Hepatocyte (in vitro differentiated cells): Measurements from ENCODE around the gene KIAA1755. TPM values are rescaled to one million over a fixed set of nuclear protein-coding genes. Genes with fewer than 3 reads are reported as not detected.

Experiments used
- DNase-seq: peaks from one replicate; pipeline ENCODE4 v3.0.0-alpha.2; 2016; ENCODE audit warnings: low spot score
- H2AFZ ChIP-seq: fragments of 200-600 bp; sonication (generic); 2 replicates; pipeline ENCODE4 v1.6.0; 2016; ENCODE audit warnings: antibody characterized with exemption, mild to moderate bottlenecking
- H3K27ac ChIP-seq: fragments of 200-600 bp; sonication (generic); 2 replicates; pipeline ENCODE4 v1.5.1; 2016; ENCODE audit warnings: mild to moderate bottlenecking
- H3K27me3 ChIP-seq: fragments of 200-600 bp; sonication (generic); 2 replicates; pipeline ENCODE4 v1.6.1; 2016
- H3K36me3 ChIP-seq: fragments of 200-600 bp; sonication (generic); replicated peaks from 2 replicates; pipeline ENCODE4 v1.5.1; 2016; ENCODE audit warnings: low read depth; ENCODE audit not compliant: insufficient read depth
- H3K4me1 ChIP-seq: fragments of 200-600 bp; sonication (generic); 2 replicates; pipeline ENCODE4 v1.5.1; 2016; ENCODE audit warnings: mild to moderate bottlenecking, moderate library complexity; ENCODE audit not compliant: insufficient read depth
- H3K4me2 ChIP-seq: fragments of 200-600 bp; sonication (generic); 2 replicates; pipeline ENCODE4 v1.6.0; 2016
- H3K4me3 ChIP-seq: fragments of 200-600 bp; sonication (generic); 2 replicates; pipeline ENCODE4 v1.5.1; 2016; ENCODE audit warnings: mild to moderate bottlenecking
- H3K79me2 ChIP-seq: fragments of 200-600 bp; sonication (generic); 2 replicates; pipeline ENCODE4 v1.6.0; 2017; ENCODE audit warnings: mild to moderate bottlenecking
- H3K9me2 ChIP-seq: fragments of 200-600 bp; sonication (generic); replicated peaks from 2 replicates; pipeline ENCODE4 v1.6.0; 2017; ENCODE audit warnings: mild to moderate bottlenecking; ENCODE audit not compliant: insufficient read depth
- H3K9me3 ChIP-seq: fragments of 200-600 bp; sonication (generic); 2 replicates; pipeline ENCODE4 v1.5.1; 2016; ENCODE audit warnings: low read depth, mild to moderate bottlenecking
- H4K20me1 ChIP-seq: fragments of 200-600 bp; sonication (generic); 2 replicates; pipeline ENCODE4 v1.6.0; 2016; ENCODE audit warnings: mild to moderate bottlenecking; ENCODE audit not compliant: insufficient read depth, poor library complexity, severe bottlenecking
- EZH2 ChIP-seq: fragments of 200-600 bp; sonication (generic); IDR thresholded peaks from 2 replicates; pipeline ENCODE4 v1.6.1; 2016; ENCODE audit warnings: antibody characterized with exemption, mild to moderate bottlenecking, borderline replicate concordance
- EZH2phosphoT487 ChIP-seq: fragments of 200-600 bp; sonication (generic); IDR thresholded peaks from one replicate; pipeline ENCODE4 v1.6.1; 2018; ENCODE audit warnings: antibody characterized with exemption, mild to moderate bottlenecking, low read depth, moderate library complexity; ENCODE audit not compliant: unreplicated experiment, severe bottlenecking
- WGBS: methylation state at CpG from one replicate; pipeline ENCODE4 v1.1.6; 2016; ENCODE audit warnings: low lambda C conversion rate; ENCODE audit errors: missing lambda C conversion rate; 5-methylcytosine and 5-hydroxymethylcytosine counted together
- polyA plus RNA-seq: library from polyadenylated mRNA; unstranded; fragments of >200 nt; fragmentation: Nextera tagmentation; extraction: Ambion mirVana; gene quantifications from 2 replicates; pipeline ENCODE4 v1.2.1, GENCODE V29; 2016
- total RNA-seq: library from RNA; depleted of rRNA; stranded (reverse); fragments of >200 nt; gene quantifications from 2 replicates; pipeline ENCODE4 v1.2.3, GENCODE V29; 2014
- TF ChIP-seq, protein P1 (sequence below): fragments of 200-600 bp; sonication (generic); IDR thresholded peaks from 2 replicates; pipeline ENCODE4 v1.5.1; 2016; ENCODE audit warnings: antibody characterized with exemption, mild to moderate bottlenecking; ENCODE audit not compliant: poor library complexity

Gene KIAA1755
- total and polyA plus RNA-seq, 2 experiments from 2014 or later, result 1.6 to 3.4 TPM

DNA sequence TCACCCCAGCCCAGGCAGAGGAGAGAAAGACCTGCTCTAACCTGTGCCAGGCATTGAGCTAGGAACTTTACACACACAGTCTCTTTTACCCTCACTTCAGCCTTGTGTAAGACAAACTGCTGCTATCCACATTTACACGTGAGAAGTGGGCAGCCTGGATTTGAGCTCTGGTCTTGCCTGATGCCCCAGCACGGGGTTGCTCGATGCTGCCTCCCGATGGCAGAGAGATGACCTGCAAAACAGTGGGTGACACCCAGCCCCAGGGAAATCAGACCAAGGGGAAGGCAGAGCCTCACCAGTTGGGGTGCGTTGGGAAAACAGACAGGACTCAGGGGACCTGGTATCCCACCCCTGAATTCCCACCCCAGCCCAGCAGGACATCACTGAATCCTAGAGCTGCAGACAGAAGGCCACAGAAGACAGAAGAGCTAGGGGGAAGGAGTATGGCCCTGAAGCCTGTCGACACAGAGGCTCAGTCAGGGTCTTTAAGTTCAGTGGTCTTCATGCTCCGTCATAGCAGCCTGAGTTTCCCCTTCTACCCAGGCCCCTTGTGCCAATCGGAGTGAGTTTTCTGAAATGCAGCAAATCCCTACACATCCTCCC, 44.4 kb upstream of the KIAA1755 start:
- TF ChIP-seq, protein P1, sequence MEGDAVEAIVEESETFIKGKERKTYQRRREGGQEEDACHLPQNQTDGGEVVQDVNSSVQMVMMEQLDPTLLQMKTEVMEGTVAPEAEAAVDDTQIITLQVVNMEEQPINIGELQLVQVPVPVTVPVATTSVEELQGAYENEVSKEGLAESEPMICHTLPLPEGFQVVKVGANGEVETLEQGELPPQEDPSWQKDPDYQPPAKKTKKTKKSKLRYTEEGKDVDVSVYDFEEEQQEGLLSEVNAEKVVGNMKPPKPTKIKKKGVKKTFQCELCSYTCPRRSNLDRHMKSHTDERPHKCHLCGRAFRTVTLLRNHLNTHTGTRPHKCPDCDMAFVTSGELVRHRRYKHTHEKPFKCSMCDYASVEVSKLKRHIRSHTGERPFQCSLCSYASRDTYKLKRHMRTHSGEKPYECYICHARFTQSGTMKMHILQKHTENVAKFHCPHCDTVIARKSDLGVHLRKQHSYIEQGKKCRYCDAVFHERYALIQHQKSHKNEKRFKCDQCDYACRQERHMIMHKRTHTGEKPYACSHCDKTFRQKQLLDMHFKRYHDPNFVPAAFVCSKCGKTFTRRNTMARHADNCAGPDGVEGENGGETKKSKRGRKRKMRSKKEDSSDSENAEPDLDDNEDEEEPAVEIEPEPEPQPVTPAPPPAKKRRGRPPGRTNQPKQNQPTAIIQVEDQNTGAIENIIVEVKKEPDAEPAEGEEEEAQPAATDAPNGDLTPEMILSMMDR, result peak; percentile 22
- TF ChIP-seq EZH2phosphoT487, result no peak
- Histone ChIP-seq H3K9me3 (no peaks in the 10 kb centered on the region), H3K9me2 (no peaks in the 10 kb centered on the region), H3K27me3 (peaks cover 8% of the 10 kb centered on the region), H3K4me2 (no peak overlapping the region), H3K4me1 (no peaks in the 10 kb centered on the region), H3K4me3 (no peak overlapping the region), H3K79me2 (no peaks in the 10 kb centered on the region), H3K36me3 (no peaks in the 10 kb centered on the region), H2AFZ (no peak overlapping the region), H3K27ac (no peak overlapping the region), H4K20me1 (no peaks in the 10 kb centered on the region)
- WGBS, result 65% methylated on average over 8 of the region's 8 CpGs
- DNase-seq, result no peak

DNA sequence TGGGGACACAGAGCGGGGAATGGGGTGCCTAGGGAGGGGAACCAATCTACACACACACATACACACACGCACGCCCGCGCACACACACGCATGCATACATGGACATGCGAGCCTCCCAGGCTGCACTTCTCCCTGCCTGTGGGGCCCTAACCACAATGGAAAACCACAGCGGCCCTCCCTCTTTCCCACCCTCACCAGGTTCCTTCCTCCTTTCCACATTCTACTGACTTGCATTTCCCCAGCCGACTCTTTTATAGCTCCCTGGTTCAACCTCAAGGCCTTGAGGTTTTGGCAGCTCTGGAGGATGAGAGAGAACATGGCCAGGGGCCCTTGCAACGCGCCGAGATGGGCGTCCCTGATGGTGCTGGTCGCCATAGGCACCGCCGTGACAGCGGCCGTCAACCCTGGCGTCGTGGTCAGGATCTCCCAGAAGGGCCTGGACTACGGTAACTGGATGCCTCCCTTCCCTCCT, 43.4 kb upstream of the KIAA1755 start, which contains the start of gene BPI:
Gene BPI, plus strand, starts transcription at position 249 of the 472 bp plus-strand sequence. Its CDS starts 68 bp downstream, at position 317.
- Histone ChIP-seq H3K4me1 (peaks cover 4% of the 10 kb centered on the region), H3K9me3 (no peaks in the 10 kb centered on the region), H3K4me2 (no peak within 1 kb of the TSS), H3K9me2 (no peaks in the 10 kb centered on the region), H3K4me3 (no peak within 1 kb of the TSS), H3K36me3 (no peaks in the 10 kb centered on the region), H2AFZ (no peak within 1 kb of the TSS), H4K20me1 (no peaks in the 10 kb centered on the region), H3K27ac (no peak within 1 kb of the TSS), H3K27me3 (peaks cover 8% of the 10 kb centered on the region), H3K79me2 (no peaks in the 10 kb centered on the region)
- WGBS, result 86% methylated on average over 20 of the region's 21 CpGs
- TF ChIP-seq EZH2phosphoT487 (no peak), EZH2 (no peak)
- TF ChIP-seq, protein P1, result no peak
- DNase-seq, result no peak

DNA sequence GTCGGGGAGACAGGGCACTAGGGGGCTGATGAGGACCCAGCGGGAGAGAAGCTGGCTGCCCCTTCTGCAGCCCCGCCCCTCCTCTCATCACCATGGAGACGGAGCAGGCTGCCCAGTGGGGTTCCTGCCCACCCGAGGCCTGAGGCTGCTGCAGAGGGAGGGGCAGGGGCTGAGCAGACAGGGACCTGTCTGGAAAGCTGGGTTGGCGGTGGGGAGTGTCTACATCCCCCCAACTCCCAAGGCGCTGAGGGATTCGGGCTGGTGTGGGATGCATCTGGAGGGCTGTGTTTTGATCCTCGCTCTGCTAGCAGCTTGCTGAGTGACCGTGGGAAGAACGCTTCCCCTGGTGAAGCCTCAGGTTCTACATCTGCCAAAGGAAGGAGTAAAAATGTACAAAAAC, 42.3 kb upstream of the KIAA1755 start:
- Histone ChIP-seq H3K4me3 (no peak overlapping the region), H3K79me2 (no peaks in the 10 kb centered on the region), H4K20me1 (no peaks in the 10 kb centered on the region), H3K27me3 (peaks cover 8% of the 10 kb centered on the region), H3K4me1 (peaks cover 4% of the 10 kb centered on the region), H2AFZ (no peak overlapping the region), H3K9me2 (no peaks in the 10 kb centered on the region), H3K9me3 (no peaks in the 10 kb centered on the region), H3K4me2 (no peak overlapping the region), H3K36me3 (no peaks in the 10 kb centered on the region), H3K27ac (no peak overlapping the region)
- no peak for TF ChIP-seq EZH2
- TF ChIP-seq EZH2phosphoT487, result no peak
- TF ChIP-seq, protein P1, result no peak
- DNase-seq, result no peak
- whole genome bisulfite sequencing, result 64% methylated on average over 11 of the region's 11 CpGs
